NCI-H1048 (cell line): ENCODE measurements around the gene CLIC1.
"Not testable (repeated sequence)": the region's sequence is repeated elsewhere in the genome, so short reads cannot be mapped to it uniquely, and the experiment has no call there.

Experiments used
- DNase-seq: peaks from one replicate; lab custom pipeline; 2025; lab: John Stamatoyannopoulos, UW

The CLIC1 gene

GRCh38 chr6:31722173-31722572, 14.2 kb downstream of the CLIC1 start:
- DNase-seq: no peak

- no peak for DNase-seq
These were observed 14.8 kb downstream of the CLIC1 start, which contains the start of gene LY6G6C for GRCh38 chr6:31721351-31722020. Gene LY6G6C (minus strand): TSS chr6:31721746. CDS start chr6:31721679, 67 bp downstream.

GRCh38 chr6:31720196-31720770, 16.0 kb downstream of the CLIC1 start:
- no peak for DNase-seq

GRCh38 chr6:31719001-31719400, 17.3 kb downstream of the CLIC1 start:
- DNase-seq: no peak

GRCh38 chr6:31718265-31718664, 18.1 kb downstream of the CLIC1 start:
- DNase-seq: no peak

GRCh38 chr6:31717499-31718222, 18.7 kb downstream of the CLIC1 start:
- no peak for DNase-seq

- no peak for DNase-seq
These were observed 21.0 kb downstream of the CLIC1 start, which contains the start of gene LY6G6D for GRCh38 chr6:31715022-31715958. Gene LY6G6D (plus strand): TSS chr6:31715348. CDS start chr6:31715356, 8 bp downstream.

- DNase-seq: no peak
These were observed 22.2 kb downstream of the CLIC1 start for GRCh38 chr6:31713991-31714684.

- DNase-seq: no peak
These were observed 22.9 kb downstream of the CLIC1 start for GRCh38 chr6:31713465-31713864.

- no peak for DNase-seq
These were observed 24.0 kb downstream of the CLIC1 start for GRCh38 chr6:31712296-31712695.

GRCh38 chr6:31711233-31711632, 25.1 kb downstream of the CLIC1 start:
- no peak for DNase-seq

GRCh38 chr6:31710523-31711219, 25.7 kb downstream of the CLIC1 start:
- no peak for DNase-seq

- DNase-seq: not testable (repeated sequence)
These were observed 27.2 kb downstream of the CLIC1 start for GRCh38 chr6:31709157-31709556.

GRCh38 chr6:31708224-31708623, 28.1 kb downstream of the CLIC1 start:
- no peak for DNase-seq

- DNase-seq: no peak
These were observed 28.6 kb downstream of the CLIC1 start for GRCh38 chr6:31707701-31708100.

- no peak for DNase-seq
These were observed 29.7 kb downstream of the CLIC1 start, which contains the start of gene LY6G6F for GRCh38 chr6:31706599-31706998. Gene LY6G6F (plus strand): TSS chr6:31706866. CDS start chr6:31706907, 41 bp downstream.

- no peak for DNase-seq
These were observed 30.4 kb downstream of the CLIC1 start for GRCh38 chr6:31705931-31706330.

- peak; percentile 96 for DNase-seq
These were observed 33.3 kb downstream of the CLIC1 start, which contains the start of gene ABHD16A for GRCh38 chr6:31702819-31703716. Gene ABHD16A (minus strand): TSS chr6:31703324. CDS start chr6:31703281, 43 bp downstream.

GRCh38 chr6:31702405-31702818, 33.9 kb downstream of the CLIC1 start:
- DNase-seq: no peak
